GM23338 (cell line): ENCODE data around the gene CDC45. TPM values are rescaled to one million over a fixed set of nuclear protein-coding genes. Genes with fewer than 3 reads are reported as not detected.

Source experiments
- ATAC-seq: fragments of 200-7000 bp; cut with Tn5 transposase; 3 replicates; pipeline ENCODE4 v1.9.1; 2020
- DNase-seq: peaks from one replicate; pipeline ENCODE4 v3.0.0-alpha.2; 2015; ENCODE audit warnings: low spot score
- H2AFZ ChIP-seq: fragments of 200-600 bp; sonication (generic); 2 replicates; pipeline ENCODE4 v1.8.0; 2016; ENCODE audit warnings: antibody characterized with exemption, mild to moderate bottlenecking, moderate library complexity
- H3F3A ChIP-seq: fragments of 200-600 bp; sonication (generic); replicated peaks from 2 replicates; pipeline ENCODE4 v1.8.0; 2017; ENCODE audit warnings: antibody characterized with exemption, mixed run types, low read depth
- H3K27ac ChIP-seq: fragments of 200-600 bp; sonication (generic); 2 replicates; pipeline ENCODE4 v1.6.1; 2016; ENCODE audit warnings: low read depth
- H3K27me3 ChIP-seq: fragments of 200-600 bp; sonication (generic); 2 replicates; pipeline ENCODE4 v1.8.0; 2016; ENCODE audit warnings: mild to moderate bottlenecking, mixed run types, moderate library complexity; ENCODE audit not compliant: insufficient read depth
- H3K36me3 ChIP-seq: fragments of 200-600 bp; sonication (generic); 2 replicates; pipeline ENCODE4 v1.8.0; 2016; ENCODE audit warnings: mild to moderate bottlenecking; ENCODE audit not compliant: insufficient read depth
- H3K4me1 ChIP-seq: fragments of 200-600 bp; sonication (generic); 2 replicates; pipeline ENCODE4 v1.8.0; 2016; ENCODE audit warnings: mild to moderate bottlenecking, moderate library complexity; ENCODE audit not compliant: insufficient read depth
- H3K4me2 ChIP-seq: fragments of 200-600 bp; sonication (generic); 2 replicates; pipeline ENCODE4 v1.7.1; 2017; ENCODE audit warnings: mixed run types
- H3K4me3 ChIP-seq: fragments of 200-600 bp; sonication (generic); 2 replicates; pipeline ENCODE4 v1.6.1; 2016; ENCODE audit warnings: mixed run types
- H3K79me2 ChIP-seq: fragments of 200-600 bp; sonication (generic); replicated peaks from 2 replicates; pipeline ENCODE4 v1.8.0; 2017; ENCODE audit warnings: mild to moderate bottlenecking; ENCODE audit not compliant: insufficient read depth
- H3K9me2 ChIP-seq: fragments of 200-600 bp; sonication (generic); 2 replicates; pipeline ENCODE4 v1.8.0; 2017; ENCODE audit not compliant: insufficient read depth
- H4K20me1 ChIP-seq: fragments of 200-600 bp; sonication (generic); replicated peaks from 2 replicates; pipeline ENCODE4 v1.8.0; 2017; ENCODE audit warnings: mild to moderate bottlenecking; ENCODE audit not compliant: insufficient read depth
- H3K27ac Mint-ChIP-seq: 2 replicates; pipeline ENCODE4 v1.8.0; 2020; ENCODE audit warnings: inconsistent platforms, mild to moderate bottlenecking, moderate library complexity, mixed read lengths
- H3K27me3 Mint-ChIP-seq: 3 replicates; pipeline ENCODE4 v1.8.0; 2022; ENCODE audit warnings: low read depth, mild to moderate bottlenecking, moderate library complexity, mixed read lengths, inconsistent platforms; ENCODE audit not compliant: insufficient read depth, poor library complexity
- H3K36me3 Mint-ChIP-seq: 3 replicates; pipeline ENCODE4 v1.8.0; 2021; ENCODE audit warnings: low read depth, mild to moderate bottlenecking, inconsistent platforms, moderate library complexity, mixed read lengths
- H3K4me1 Mint-ChIP-seq: 3 replicates; pipeline ENCODE4 v1.8.0; 2020; ENCODE audit warnings: mild to moderate bottlenecking, inconsistent platforms, mixed read lengths
- H3K4me3 Mint-ChIP-seq: 3 replicates; pipeline ENCODE4 v1.8.0; 2021; ENCODE audit warnings: moderate library complexity, mild to moderate bottlenecking, inconsistent platforms, mixed read lengths
- H3K9me3 Mint-ChIP-seq: 3 replicates; pipeline ENCODE4 v1.8.0; 2020; ENCODE audit warnings: moderate library complexity, mild to moderate bottlenecking, inconsistent platforms, mixed read lengths
- NANOG ChIP-seq: IDR thresholded peaks from 2 replicates; pipeline ENCODE4 v1.6.1; 2016; ENCODE audit warnings: antibody characterized with exemption, borderline replicate concordance
- STAT1 ChIP-seq: IDR thresholded peaks from one replicate; pipeline ENCODE4 v1.6.1; 2016; ENCODE audit warnings: antibody characterized with exemption; ENCODE audit not compliant: unreplicated experiment
- ZNF331 ChIP-seq: fragments of 250-450 bp; sonication (Bioruptor Pico); IDR thresholded peaks from 2 replicates; pipeline ENCODE4 v1.5.0; 2020; ENCODE audit warnings: low read depth, mild to moderate bottlenecking, moderate library complexity
- polyA plus RNA-seq: library from polyadenylated mRNA; unstranded; fragments of >200 nt; fragmentation: Nextera tagmentation; extraction: Ambion mirVana; gene quantifications from 2 replicates; pipeline ENCODE4 v1.2.1, GENCODE V29; 2016
- total RNA-seq: library from RNA; depleted of rRNA; stranded (reverse); fragments of >200 nt; shearing (Covaris generic); gene quantifications from 2 replicates; pipeline ENCODE4 v1.2.3, GENCODE V29; 2014
- TF ChIP-seq, protein P1 (sequence below): fragments of 250-450 bp; sonication (Bioruptor Pico); IDR thresholded peaks from 2 replicates; pipeline ENCODE4 v1.5.0; 2020; ENCODE audit warnings: mild to moderate bottlenecking, moderate library complexity

Gene CDC45
- total and polyA plus RNA-seq, 2 experiments from 2014 or later, result 29.0 to 30.3 TPM

- TF ChIP-seq, protein P1, sequence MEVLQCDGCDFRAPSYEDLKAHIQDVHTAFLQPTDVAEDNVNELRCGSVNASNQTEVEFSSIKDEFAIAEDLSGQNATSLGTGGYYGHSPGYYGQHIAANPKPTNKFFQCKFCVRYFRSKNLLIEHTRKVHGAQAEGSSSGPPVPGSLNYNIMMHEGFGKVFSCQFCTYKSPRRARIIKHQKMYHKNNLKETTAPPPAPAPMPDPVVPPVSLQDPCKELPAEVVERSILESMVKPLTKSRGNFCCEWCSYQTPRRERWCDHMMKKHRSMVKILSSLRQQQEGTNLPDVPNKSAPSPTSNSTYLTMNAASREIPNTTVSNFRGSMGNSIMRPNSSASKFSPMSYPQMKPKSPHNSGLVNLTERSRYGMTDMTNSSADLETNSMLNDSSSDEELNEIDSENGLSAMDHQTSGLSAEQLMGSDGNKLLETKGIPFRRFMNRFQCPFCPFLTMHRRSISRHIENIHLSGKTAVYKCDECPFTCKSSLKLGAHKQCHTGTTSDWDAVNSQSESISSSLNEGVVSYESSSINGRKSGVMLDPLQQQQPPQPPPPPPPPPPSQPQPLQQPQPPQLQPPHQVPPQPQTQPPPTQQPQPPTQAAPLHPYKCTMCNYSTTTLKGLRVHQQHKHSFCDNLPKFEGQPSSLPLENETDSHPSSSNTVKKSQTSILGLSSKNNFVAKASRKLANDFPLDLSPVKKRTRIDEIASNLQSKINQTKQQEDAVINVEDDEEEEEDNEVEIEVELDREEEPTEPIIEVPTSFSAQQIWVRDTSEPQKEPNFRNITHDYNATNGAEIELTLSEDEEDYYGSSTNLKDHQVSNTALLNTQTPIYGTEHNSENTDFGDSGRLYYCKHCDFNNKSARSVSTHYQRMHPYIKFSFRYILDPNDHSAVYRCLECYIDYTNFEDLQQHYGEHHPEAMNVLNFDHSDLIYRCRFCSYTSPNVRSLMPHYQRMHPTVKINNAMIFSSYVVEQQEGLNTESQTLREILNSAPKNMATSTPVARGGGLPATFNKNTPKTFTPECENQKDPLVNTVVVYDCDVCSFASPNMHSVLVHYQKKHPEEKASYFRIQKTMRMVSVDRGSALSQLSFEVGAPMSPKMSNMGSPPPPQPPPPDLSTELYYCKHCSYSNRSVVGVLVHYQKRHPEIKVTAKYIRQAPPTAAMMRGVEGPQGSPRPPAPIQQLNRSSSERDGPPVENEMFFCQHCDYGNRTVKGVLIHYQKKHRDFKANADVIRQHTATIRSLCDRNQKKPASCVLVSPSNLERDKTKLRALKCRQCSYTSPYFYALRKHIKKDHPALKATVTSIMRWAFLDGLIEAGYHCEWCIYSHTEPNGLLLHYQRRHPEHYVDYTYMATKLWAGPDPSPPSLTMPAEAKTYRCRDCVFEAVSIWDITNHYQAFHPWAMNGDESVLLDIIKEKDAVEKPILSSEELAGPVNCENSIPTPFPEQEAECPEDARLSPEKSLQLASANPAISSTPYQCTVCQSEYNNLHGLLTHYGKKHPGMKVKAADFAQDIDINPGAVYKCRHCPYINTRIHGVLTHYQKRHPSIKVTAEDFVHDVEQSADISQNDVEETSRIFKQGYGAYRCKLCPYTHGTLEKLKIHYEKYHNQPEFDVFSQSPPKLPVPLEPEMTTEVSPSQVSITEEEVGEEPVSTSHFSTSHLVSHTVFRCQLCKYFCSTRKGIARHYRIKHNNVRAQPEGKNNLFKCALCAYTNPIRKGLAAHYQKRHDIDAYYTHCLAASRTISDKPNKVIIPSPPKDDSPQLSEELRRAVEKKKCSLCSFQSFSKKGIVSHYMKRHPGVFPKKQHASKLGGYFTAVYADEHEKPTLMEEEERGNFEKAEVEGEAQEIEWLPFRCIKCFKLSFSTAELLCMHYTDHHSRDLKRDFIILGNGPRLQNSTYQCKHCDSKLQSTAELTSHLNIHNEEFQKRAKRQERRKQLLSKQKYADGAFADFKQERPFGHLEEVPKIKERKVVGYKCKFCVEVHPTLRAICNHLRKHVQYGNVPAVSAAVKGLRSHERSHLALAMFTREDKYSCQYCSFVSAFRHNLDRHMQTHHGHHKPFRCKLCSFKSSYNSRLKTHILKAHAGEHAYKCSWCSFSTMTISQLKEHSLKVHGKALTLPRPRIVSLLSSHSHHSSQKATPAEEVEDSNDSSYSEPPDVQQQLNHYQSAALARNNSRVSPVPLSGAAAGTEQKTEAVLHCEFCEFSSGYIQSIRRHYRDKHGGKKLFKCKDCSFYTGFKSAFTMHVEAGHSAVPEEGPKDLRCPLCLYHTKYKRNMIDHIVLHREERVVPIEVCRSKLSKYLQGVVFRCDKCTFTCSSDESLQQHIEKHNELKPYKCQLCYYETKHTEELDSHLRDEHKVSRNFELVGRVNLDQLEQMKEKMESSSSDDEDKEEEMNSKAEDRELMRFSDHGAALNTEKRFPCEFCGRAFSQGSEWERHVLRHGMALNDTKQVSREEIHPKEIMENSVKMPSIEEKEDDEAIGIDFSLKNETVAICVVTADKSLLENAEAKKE, result no peak
- no peak for TF ChIP-seq STAT1
These were observed 85.9 kb downstream of the CDC45 start (continued) for GRCh38 chr22:19565382-19566278.

DNA sequence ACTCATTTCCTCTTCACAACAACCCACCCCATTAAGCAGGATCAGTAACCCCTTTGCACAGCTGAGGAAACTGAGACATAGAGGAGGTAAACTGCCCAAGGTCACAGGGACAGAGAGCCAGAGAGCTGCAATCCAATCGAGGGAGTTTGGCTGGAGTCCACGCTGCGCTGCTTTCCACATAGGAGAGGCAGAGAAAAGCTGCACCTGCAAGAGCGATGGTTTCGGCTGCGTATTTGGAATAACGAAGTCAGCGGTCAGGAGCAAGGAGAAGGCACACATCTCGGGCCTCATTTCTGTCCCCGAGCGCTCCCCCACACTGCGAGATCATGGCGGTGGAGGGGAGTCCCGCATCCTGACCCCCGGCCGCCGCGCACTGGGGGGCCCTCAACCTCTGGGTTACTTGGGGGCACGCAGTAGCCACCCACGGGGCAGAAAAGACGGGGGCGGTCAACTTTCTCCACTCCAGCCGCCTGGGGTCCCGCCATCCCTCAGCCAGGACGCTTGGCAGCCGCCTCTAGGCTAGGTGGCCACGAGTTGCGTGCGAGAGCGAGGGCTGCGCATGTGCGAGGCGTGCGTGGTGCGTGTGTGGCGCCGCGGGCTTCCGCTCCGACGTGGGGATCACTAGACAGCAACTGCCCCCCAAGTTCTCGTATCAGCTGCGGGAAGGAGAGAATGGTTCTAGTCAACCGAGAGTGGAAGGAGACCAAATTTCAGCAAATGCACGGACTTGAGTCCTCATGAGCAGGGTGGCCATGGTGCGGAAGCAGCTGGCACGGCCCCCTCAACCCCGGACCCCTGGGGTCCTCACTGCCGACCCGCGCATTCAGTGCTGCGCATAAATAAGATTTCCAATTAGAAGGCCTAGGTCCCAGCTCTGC, 86.8 kb downstream of the CDC45 start:
- TF ChIP-seq ZNF331 (CRISPR knock-in tag) (no peak), NANOG (no peak)
- Mint-ChIP-seq H3K4me1 (peaks cover 7% of the 10 kb centered on the region; the same call in 2 of the 3 replicates), H3K9me3 (no peaks in the 10 kb centered on the region), H3K27ac (no peak overlapping the region), H3K27me3 (peaks cover 1% of the 10 kb centered on the region), H3K4me3 (no peak overlapping the region), H3K36me3 (no peaks in the 10 kb centered on the region)
- H3K36me3 ChIP-seq, result no peaks in the 10 kb centered on the region
- no peaks in the 10 kb centered on the region for H3K4me1 ChIP-seq
- DNase-seq, result no peak
- peak overlapping the region; percentile 59; the same call in 1 of the 2 replicates for H2AFZ ChIP-seq
- no peak overlapping the region for H3K27ac ChIP-seq
- H3K4me3 ChIP-seq, result no peak overlapping the region
- no peaks in the 10 kb centered on the region for H4K20me1 ChIP-seq
- H3K79me2 ChIP-seq, result no peaks in the 10 kb centered on the region
- H3K9me2 ChIP-seq, result no peaks in the 10 kb centered on the region
- H3F3A ChIP-seq, result no peaks in the 10 kb centered on the region
- H3K27me3 ChIP-seq, result no peaks in the 10 kb centered on the region
- ATAC-seq, result no peak
- H3K4me2 ChIP-seq, result no peak overlapping the region
